Heart left ventricle (tissue), 16 donors: ENCODE measurements around the gene AAR2. TPM values are rescaled to one million over a fixed set of nuclear protein-coding genes. Genes with fewer than 3 reads are reported as not detected.

ENCODE experiments used
- ATAC-seq, 4 donors: fragments of 200-7000 bp; cut with Tn5 transposase; one replicate each; pipeline ENCODE4 v1.9.1; 2020 to 2022; ENCODE audit warnings: moderate library complexity in 4 of 4, mild to moderate bottlenecking in 3 of 4, moderate number of reproducible peaks in 1 of 4
- DNase-seq, 5 donors: peaks; one replicate each; pipeline ENCODE4 v3.0.0-alpha.2; 2020
- H3K27ac ChIP-seq, 12 donors: fragments of 200-600 bp; sonication (generic) in 4 of 12; one replicate each; pipeline versions ENCODE4 v1.5.0 to v1.8.0; 2016 to 2022; ENCODE audit warnings: mild to moderate bottlenecking in 2 of 12
- H3K27me3 ChIP-seq, 9 donors: fragments of 200-600 bp; sonication (generic) in 2 of 9; one replicate each; pipeline versions ENCODE4 v1.5.1 to v1.8.0; 2016 to 2022; ENCODE audit warnings: mild to moderate bottlenecking in 3 of 9
- H3K36me3 ChIP-seq, 9 donors: fragments of 200-600 bp; sonication (generic) in 2 of 9; one replicate each; pipeline versions ENCODE4 v1.5.0 to v1.8.0; 2018 to 2022; ENCODE audit warnings: mild to moderate bottlenecking in 2 of 9
- H3K4me1 ChIP-seq, 12 donors: fragments of 200-600 bp; sonication (generic) in 4 of 12; one replicate each; pipeline versions ENCODE4 v1.5.0 to v1.8.0; 2016 to 2022; ENCODE audit warnings: mild to moderate bottlenecking in 3 of 12
- H3K4me3 ChIP-seq, 12 donors: fragments of 200-600 bp; sonication (generic) in 4 of 12; one replicate each; pipeline versions ENCODE4 v1.5.0 to v1.8.0; 2017 to 2022; ENCODE audit warnings: mild to moderate bottlenecking in 9 of 12, moderate library complexity in 4 of 12
- H3K9me3 ChIP-seq, 12 donors: fragments of 200-600 bp; sonication (generic) in 4 of 12; one replicate each; pipeline versions ENCODE4 v1.5.0 to v1.8.0; 2016 to 2022; ENCODE audit warnings: mild to moderate bottlenecking in 1 of 12
- CTCF ChIP-seq, 12 donors: fragments of 200-600 bp; sonication (generic) in 4 of 12; IDR thresholded peaks; one replicate each; pipeline versions ENCODE4 v1.5.0 to v1.8.0; 2018 to 2022; ENCODE audit warnings: antibody characterized with exemption in 12 of 12, mild to moderate bottlenecking in 5 of 12
- POLR2A ChIP-seq, 2 donors: fragments of 450-650 bp; IDR thresholded peaks; one replicate each; pipeline ENCODE4 v1.6.1; 2017; ENCODE audit warnings: antibody characterized with exemption in 2 of 2, mild to moderate bottlenecking in 2 of 2, moderate library complexity in 2 of 2
- WGBS, 4 donors: extraction: QIAGEN DNeasy Blood & Tissue Kit in 2 of 4; methylation state at CpG; one replicate each; pipeline versions ENCODE4 v1.1.5 to v1.1.7; 2013 to 2018; 5-methylcytosine and 5-hydroxymethylcytosine counted together
- intact Hi-C, 10 donors: fragments of 100-400 bp; cut with DNase I; formaldehyde crosslinking; loops; one replicate each; pipeline versions ENCODE4 v1.11.1 to v1.14.2; 2022
- polyA plus RNA-seq, 2 donors: library from polyadenylated mRNA; stranded (reverse); fragments of 200-250 nt; gene quantifications; one replicate each; pipeline ENCODE4 v1.2.3, GENCODE V29; 2013
- total RNA-seq, 9 donors: library from RNA; depleted of rRNA in 2 of 9; stranded (reverse); fragments of >200 nt in 2 of 9; fragmentation: NEBNext Ultra II Directional in 3 of 9; extraction: Animal tissue kit (Norgen Biotek cat#: 25700) in 3 of 9; gene quantifications; one replicate each; pipeline versions ENCODE4 v1.1.0 to v1.2.4, GENCODE V29; 2016 to 2023
- donor health status: ischemic (EF 13 %, LVEDD 7.1; RV severe dilation, severe dysfunction).
- donor health status: healthy with polysubstance abuse.
- donor health status: DM: no; HTN: yes; CAD: no.
- donor health status: DM: no; HTN: no; CAD: no.
- donor health status: ischemic (EF 25% LVEDD 6.9; RV normal size, moderate dysfunction).
- donor health status: ischemic (EF 25% LVEDD 5.7; RV mildly dilated, moderate dysfunction).
- donor health status: healthy.
- donor health status: DM: yes; HTN: yes; CAD: no.
- donor health status: ischemic (EF 35%, LVEDD 5.7; RV mildly dilated, moderate dysfunction).
- donor health status: nonischemic (EF 11% LVEDD 7.7; RV severe dilation, severe dysfunction).
- donor health status: DM: yes; HTN: yes; CAD: no.
- donor health status: PGD.
- donor health status: ischemic (EF 29% LVEDD 5.4; RV normal size, mild dysfunction).
- donor health status: nonischemic (EF 23%, LVEDD 6.1; RV moderate dilation, normal function).

The AAR2 gene
- total and polyA plus RNA-seq, 11 donors: 7.8 to 26.9 (median 16.8) TPM

GRCh38 chr20:36202891-36203338 lies 33.4 kb upstream of the AAR2 start:
- Histone ChIP-seq H3K27me3 (no peaks in the 10 kb centered on the region), H3K4me1 (peaks cover 0 to 6% (median 0%) of the 10 kb centered on the region in 12 donors), H3K4me3 (no peak overlapping the region), H3K27ac (no peak overlapping the region), H3K36me3 (peaks cover 0 to 48% (median 0%) of the 10 kb centered on the region in 9 donors), H3K9me3 (no peaks in the 10 kb centered on the region)
- intact Hi-C loops: loop anchor here in 8 of 10 donors (1.0 to 10.0 kb wide), 7 partner anchors 46 to 402 kb away; partner anchors contain the start of gene RAB5IF (in 1 of the 8)
- DNase-seq (peak; percentile 61 to 84 (median 69)), ATAC-seq (peak; percentile 51 to 76 (median 62))
- peak; percentile 89 to 97 (median 95) for TF ChIP-seq CTCF (IDR thresholded peaks at IDR 0.05)
- no peak for TF ChIP-seq POLR2A (IDR thresholded peaks at IDR 0.05)
- WGBS, 4 donors: 32 to 40% (median 37%) methylated on average over 18 of the region's 18 CpGs

GRCh38 chr20:36203861-36204260 lies 32.4 kb upstream of the AAR2 start:
- 79 to 91% (median 88%) methylated on average over 3 of the region's 3 CpGs for whole genome bisulfite sequencing, 4 donors
- H3K4me3 ChIP-seq: no peak overlapping the region
- peaks cover 0 to 6% (median 0%) of the 10 kb centered on the region in 12 donors for H3K4me1 ChIP-seq
- ATAC-seq (no peak), DNase-seq (no peak)
- H3K9me3 ChIP-seq: no peaks in the 10 kb centered on the region
- H3K27me3 ChIP-seq: no peaks in the 10 kb centered on the region
- intact Hi-C loops: loop anchor here in 8 of 10 donors (1.0 to 10.0 kb wide), 7 partner anchors 47 to 401 kb away; partner anchors contain the start of gene RAB5IF (in 1 of the 8)
- peaks cover 0 to 50% (median 0%) of the 10 kb centered on the region in 9 donors for H3K36me3 ChIP-seq
- H3K27ac ChIP-seq: no peak overlapping the region
- no peak for TF ChIP-seq POLR2A (IDR thresholded peaks at IDR 0.05)
- no peak for TF ChIP-seq CTCF (IDR thresholded peaks at IDR 0.05)

- Histone ChIP-seq H3K27me3 (no peaks in the 10 kb centered on the region), H3K9me3 (no peaks in the 10 kb centered on the region), H3K4me3 (no peak overlapping the region), H3K36me3 (peaks cover 0 to 61% (median 4%) of the 10 kb centered on the region in 9 donors), H3K27ac (no peak overlapping the region), H3K4me1 (peaks cover 0 to 3% (median 0%) of the 10 kb centered on the region in 12 donors)
- TF ChIP-seq CTCF (IDR thresholded peaks at IDR 0.05): no peak
- no peak for TF ChIP-seq POLR2A (IDR thresholded peaks at IDR 0.05)
- 89 to 93% (median 93%) methylated on average over 3 of the region's 3 CpGs for WGBS, 4 donors
- ATAC-seq: no peak
- no peak for DNase-seq
- intact Hi-C loops: loop anchor here in 2 of 10 donors (10.0 kb wide), 2 partner anchors 390 to 400 kb away; partner anchors contain the start of gene RAB5IF (in 1 of the 2)
These were observed 31.3 kb upstream of the AAR2 start for GRCh38 chr20:36205026-36205425.

GRCh38 chr20:36206068-36206467 lies 30.2 kb upstream of the AAR2 start:
- TF ChIP-seq CTCF (IDR thresholded peaks at IDR 0.05): no peak
- no peak for TF ChIP-seq POLR2A (IDR thresholded peaks at IDR 0.05)
- H3K36me3 ChIP-seq: peaks cover 0 to 68% (median 4%) of the 10 kb centered on the region in 9 donors

More at GRCh38 chr20:36206068-36206467, 30.2 kb upstream of the AAR2 start:
- Histone ChIP-seq H3K9me3 (no peaks in the 10 kb centered on the region), H3K4me1 (peaks cover 0 to 3% (median 0%) of the 10 kb centered on the region in 12 donors), H3K27me3 (no peaks in the 10 kb centered on the region), H3K27ac (no peak overlapping the region), H3K4me3 (no peak overlapping the region)
- ATAC-seq (no peak), DNase-seq (no peak)
- 85 to 89% (median 88%) methylated on average over 7 to 9 of the region's 9 CpGs for WGBS, 4 donors
- intact Hi-C loops: loop anchor here in 2 of 10 donors (10.0 kb wide), 2 partner anchors 389 to 399 kb away; partner anchors contain the start of gene RAB5IF (in 1 of the 2)
